ENCODE measurements around the gene TNFRSF1B.
A peak's percentile ranks its signal among the peaks of the same experiment; 100 is the strongest.
"Not testable (repeated sequence)": the region's sequence is repeated elsewhere in the genome, so short reads cannot be mapped to it uniquely, and the experiment has no call there.

The TNFRSF1B gene

DNA sequence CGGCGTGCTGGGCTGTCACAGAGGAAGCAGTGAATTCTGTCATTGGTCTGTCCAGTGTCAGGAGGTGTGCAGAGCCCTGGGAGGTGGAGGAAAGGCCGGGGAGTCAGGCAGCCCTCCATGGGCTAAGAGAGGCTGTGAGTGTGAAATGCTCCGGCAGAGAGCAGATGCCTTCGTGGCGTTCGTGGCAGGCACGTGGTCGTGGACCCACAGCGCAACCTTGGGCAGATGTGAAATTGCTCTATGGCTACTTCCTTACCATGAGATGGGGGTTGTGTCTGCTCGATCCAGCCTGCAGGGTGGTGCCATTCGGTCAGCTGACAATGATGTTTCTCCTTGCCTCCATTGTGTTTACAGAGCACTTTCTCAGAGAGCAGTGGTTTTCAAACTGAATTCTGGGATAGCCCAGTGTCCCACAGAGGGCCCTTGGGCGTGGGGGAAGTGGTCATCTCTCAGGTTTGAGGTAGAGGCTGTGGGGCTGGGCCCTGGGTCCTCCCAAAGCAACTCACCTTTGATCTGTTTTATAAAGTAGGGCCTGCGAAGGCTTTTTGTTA lies 27.9 kb downstream of the TNFRSF1B start:
- no peak for DNase-seq

GRCh38 chr1:12195416-12195815 lies 28.6 kb downstream of the TNFRSF1B start:
- DNase-seq, result no peak

DNA sequence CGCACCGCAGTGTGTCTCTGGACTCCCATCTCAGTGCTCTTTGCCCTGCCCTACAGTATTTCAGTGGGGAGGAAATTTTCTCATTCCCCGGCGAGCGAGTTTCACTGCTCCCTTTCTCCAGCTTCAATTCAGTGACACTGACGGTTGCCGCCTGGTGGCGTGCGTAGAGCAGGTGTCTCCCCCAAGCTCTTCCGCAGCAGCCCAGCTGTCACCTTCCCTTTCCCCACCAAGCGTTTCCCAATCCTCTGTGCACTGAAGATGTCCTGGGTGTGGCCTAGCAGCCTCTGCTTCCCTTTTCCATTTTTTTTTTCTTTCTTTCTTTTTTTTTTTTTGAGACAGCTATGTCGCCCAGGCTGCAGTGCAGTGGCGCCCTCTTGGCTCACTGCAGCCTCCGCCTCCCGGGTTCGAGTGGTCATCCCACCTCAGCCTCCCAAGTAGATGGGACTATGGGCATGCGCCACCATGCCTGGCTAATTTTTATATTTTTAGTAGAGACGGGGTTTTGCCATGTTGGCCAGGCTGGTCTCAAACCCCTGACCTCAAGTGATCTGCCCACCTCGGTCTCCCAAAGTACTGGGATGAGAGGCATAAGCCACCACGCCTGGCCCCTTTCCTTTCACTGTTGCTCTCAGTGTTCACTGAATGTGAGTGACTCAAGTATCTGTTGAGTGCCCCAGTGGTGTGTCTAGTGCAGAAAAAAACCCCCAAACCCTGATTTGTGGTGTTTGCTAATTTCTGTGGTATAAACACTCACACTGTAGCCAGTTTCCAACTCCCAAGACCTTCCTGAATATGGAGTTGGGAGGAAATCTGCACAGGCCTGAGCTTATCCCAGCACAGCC lies 30.1 kb downstream of the TNFRSF1B start:
- DNase-seq, result no peak

DNA sequence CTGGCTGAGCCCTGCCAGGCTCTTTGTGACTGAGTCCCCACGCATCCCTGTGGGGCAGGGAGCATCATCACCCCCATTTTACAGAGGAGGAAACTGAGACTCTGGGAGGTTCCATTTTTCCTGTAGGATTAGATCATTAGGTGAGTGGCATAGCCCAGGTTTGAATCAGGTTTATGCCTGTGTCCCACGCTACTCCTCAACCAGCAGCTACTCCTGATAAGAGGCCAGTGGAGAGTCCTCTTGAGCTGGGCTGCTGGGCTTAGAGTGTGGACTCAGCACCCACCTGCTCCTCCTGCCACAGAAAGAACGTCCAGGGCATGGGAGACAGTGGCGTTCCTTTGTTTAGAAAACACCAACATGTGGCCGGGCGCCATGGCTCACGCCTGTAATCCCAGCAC lies 30.7 kb downstream of the TNFRSF1B start:
- no peak for DNase-seq

GRCh38 chr1:12200208-12200607 lies 33.4 kb downstream of the TNFRSF1B start:
- DNase-seq, result no peak

- DNase-seq, result no peak
Observed at GRCh38 chr1:12201352-12202189, 34.8 kb downstream of the TNFRSF1B start.

- no peak for DNase-seq
Observed at GRCh38 chr1:12202190-12202497, 35.4 kb downstream of the TNFRSF1B start.

- DNase-seq, result no peak
Observed at GRCh38 chr1:12202577-12202976, 35.8 kb downstream of the TNFRSF1B start.

GRCh38 chr1:12203216-12204007 lies 36.6 kb downstream of the TNFRSF1B start:
- no peak for DNase-seq

GRCh38 chr1:12204140-12204539 lies 37.3 kb downstream of the TNFRSF1B start:
- no peak for DNase-seq

GRCh38 chr1:12204754-12205658 lies 38.2 kb downstream of the TNFRSF1B start:
- no peak for DNase-seq

- no peak for DNase-seq
Observed at GRCh38 chr1:12206238-12206637, 39.4 kb downstream of the TNFRSF1B start.

- DNase-seq, result peak; percentile 1
Observed at GRCh38 chr1:12206792-12207424, 40.1 kb downstream of the TNFRSF1B start.

- DNase-seq, result no peak
Observed at GRCh38 chr1:12208271-12208670, 41.5 kb downstream of the TNFRSF1B start.

DNA sequence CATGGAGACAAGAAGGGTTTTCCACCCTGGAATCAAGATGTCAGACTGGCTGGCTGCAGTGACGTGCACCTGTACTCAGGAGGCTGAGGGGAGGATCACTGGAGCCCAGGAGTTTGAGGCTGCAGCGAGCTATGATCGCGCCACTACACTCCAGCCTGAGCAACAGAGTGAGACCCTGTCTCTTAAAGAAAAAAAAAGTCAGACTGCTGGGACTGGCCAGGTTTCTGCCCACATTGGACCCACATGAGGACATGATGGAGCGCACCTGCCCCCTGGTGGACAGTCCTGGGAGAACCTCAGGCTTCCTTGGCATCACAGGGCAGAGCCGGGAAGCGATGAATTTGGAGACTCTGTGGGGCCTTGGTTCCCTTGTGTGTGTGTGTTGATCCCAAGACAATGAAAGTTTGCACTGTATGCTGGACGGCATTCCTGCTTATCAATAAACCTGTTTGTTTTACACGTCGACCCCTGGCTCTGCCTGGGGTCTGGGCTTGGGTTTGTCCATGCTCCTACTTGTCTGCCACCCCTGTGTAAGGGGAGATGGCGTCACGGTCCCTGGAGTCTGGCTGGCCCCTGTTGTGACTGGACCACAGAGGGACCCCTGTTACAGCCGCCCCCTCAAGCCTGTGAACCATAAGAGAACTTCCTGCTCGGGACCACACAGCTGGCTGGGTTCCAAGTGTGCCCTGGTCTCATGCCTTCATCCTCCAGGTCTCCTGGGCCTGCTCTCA lies 42.1 kb downstream of the TNFRSF1B start:
- peak; percentile 74 for DNase-seq

DNA sequence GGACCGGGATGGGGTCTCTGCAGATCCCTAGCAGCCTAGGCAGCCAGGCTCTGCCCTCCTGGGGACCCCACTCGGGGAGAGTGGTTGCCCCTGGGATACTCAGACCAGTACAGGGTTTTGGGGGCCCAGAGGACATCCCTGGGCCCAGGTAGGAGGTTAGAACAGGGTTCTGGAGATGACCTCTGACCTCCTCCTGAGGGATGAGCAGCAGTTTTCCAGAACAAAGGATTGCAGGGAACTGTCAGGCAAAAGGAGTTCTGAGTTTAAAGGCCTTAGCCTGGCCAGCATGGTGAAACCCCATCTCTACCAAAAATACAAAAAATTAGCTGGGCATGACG lies 42.7 kb downstream of the TNFRSF1B start:
- DNase-seq, result no peak

DNA sequence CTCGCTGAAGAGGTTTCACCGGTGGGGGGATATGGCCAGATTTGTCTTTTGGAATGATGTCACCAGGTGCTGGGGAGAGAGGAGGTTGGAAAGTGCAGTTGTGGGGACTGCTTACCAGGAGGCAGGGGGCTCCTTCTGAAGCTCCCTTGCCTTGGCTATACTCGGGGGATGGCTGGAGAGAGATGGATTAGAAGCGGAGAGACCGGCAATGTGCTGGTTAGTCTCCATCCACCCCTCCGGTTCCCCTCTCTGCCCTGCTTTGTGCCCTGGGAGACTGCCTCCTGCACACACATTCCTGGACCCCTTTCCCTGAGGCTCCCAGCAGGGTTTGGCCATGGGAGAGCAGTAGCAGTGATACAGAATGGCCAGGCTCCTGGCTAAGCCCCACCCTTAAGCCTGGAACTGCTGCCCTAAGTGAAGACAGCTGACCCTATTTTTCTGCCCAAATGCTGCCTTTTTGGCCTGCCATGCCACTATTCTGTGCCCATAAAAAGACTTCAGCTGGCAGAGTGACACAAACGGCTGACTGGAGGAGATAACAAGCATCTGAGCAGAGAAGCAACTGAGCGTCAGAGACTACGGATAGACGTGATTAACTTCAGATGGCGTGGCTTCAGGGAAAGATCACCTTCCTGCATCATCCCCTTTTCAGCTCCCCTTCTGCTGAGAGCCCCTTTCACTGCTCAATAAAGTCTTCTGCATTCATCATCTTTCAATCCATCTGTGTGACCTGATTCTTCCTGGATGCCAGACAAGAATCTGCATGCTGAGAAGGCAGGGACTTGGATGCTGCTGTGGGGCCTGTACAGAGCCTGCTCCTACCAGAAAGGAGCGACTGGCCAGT lies 48.5 kb downstream of the TNFRSF1B start:
- no peak for DNase-seq

DNA sequence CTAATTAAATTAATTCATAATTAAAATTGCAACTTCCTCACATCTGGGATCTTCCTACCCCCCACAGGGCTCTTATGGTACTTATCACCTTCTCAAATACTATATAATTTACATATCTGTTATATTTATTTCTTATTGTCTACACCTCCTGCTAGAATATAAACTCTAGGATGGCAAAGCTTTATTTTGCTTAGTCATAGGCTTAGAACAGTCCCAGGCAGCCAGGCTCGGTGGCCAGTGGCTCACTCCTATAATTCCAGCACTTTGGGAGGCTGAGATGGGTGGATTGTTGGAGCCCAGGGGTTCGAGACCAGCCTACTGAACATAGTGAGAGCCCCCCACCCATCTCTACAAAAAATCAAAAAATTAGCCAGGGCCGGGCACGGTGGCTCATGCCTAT lies 53.0 kb downstream of the TNFRSF1B start:
- no peak for DNase-seq

GRCh38 chr1:12220890-12221289 lies 54.1 kb downstream of the TNFRSF1B start:
- DNase-seq, result no peak

DNA sequence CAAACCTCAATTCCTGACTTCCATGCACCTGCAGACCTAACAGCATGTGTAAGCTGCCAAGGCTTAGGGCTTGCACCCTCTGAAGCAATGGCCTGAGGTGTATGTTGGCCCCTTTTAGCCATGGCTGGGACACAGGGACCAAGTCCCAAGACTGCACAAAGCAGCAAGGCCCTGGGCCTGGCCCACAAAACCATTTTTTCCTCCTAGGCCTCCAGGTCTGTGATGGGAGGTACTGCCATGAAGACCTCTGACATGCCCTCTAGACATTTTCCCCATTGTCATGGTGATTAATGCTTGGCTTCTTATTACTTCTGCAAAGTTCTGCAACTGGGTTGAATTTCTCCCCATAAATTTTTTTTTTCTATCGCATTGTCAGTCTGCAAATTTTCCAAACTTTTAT lies 55.9 kb downstream of the TNFRSF1B start:
- DNase-seq, result not testable (repeated sequence)
